Stimulated activated CD4-positive, alpha-beta T cell treated with anti-CD3 and anti-CD28 coated beads, Interleukin-12 subunit alpha, Interleukin-12 subunit beta, amount 100 ng/mL, for 4 hours (primary cell): ENCODE data around the gene SLC1A2.
A peak's percentile ranks its signal among the peaks of the same experiment; 100 is the strongest.

Source experiments
- DNase-seq: peaks from one replicate; pipeline ENCODE4 v3.0.0-alpha.2; 2020

The SLC1A2 gene

DNA sequence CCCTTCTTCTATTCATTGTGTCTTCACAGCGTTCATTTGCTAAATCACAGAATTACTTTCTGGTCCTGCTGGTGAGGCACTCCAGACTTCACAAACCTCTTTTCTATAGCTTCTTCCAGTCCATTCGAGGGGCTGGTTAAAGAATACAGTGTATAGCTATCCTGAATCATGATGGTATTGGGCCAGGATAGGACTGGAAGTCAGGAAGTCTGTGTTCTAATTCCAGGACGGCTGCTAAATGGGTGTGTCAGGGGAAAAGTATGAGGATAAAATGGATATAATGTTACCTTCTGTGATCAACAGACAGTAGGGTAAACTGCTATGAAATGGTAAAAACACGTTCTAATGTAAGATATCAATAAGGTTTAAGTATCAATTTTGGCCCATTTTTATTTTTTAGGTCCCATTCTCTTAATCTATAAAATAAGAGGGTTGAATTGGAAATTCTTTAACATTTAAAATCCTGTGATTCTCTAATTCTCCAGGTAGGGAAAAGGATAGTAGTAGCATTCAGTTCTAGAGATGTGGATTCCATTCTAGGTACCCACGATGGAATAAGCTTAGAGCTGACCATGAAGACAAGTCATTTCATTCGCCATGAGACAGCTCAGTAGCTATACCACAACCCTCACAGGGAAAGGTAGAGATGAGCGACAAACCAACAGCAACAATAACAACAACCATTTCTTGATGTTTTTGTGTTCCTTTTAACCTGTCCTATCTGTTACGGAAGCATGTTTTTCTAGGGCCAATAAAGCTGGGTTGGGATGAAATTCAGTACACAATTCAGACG, 96.1 kb downstream of the SLC1A2 start:
- DNase-seq: no peak

DNA sequence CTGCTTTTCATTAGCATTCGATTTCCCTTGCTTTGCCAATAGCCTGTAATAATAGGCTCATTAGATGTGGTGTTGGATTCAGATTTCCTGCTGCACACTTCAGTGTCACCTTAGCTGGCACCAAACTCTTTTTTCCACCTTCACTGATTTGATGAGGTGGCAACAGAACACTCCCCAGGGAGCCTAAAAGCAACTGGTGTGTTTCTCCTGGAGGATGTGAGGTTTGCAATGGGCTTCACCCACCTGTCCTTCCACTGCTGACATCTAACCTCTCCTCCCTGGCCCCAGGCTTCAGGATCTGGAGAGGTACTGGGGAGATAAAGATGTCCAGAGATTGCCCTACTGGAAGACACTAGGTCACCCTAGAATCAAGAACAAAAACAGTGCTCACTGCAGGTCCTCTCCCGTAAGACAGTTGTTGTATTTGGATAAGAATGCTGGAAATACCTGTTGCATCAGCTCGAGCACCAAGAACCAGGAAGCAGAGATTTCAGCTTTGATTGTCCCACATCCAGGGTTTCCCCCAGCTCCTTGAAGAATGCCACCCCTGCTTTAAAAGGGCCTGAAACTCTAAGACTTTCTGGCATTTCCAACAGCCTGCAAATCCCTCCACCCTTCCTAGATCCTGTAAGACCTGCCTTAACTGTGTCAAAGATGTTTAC, 96.9 kb downstream of the SLC1A2 start:
- no peak for DNase-seq

DNA sequence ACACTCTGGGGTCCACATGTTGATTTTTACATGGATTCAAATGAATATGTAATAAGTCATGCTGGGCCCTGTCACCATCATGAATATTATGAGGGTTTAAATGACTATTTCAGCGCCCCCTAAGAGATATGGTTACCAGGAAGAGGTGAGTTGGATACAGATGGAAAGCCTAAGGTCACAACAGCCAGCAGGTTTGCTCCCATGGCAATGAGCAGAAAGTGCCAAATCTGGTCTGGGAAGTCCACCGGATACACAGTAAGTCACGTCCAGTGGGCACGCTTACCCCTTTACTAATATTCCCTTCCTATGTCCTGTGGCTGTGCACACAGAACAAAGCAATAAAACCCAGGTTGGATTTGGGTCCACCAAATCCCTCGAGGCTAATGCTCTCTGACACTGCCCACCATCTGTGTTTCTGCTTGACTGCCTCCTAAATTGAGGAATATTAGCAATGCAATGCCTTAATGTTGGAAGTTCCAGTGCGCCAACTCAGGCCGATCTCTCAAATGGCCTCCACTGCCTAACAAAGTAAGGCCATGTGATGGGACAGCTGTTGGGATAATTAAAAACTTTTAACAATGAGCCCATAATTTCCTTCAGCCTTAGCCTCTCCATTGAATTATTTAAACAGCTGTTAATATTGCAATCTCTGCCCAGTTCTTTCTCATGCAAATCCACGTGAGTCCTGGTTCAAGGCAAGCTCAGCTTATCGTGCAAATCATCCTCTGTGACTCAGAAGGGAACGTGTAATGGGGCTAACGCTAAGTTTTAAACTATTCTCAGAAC, 97.6 kb downstream of the SLC1A2 start:
- no peak for DNase-seq

DNA sequence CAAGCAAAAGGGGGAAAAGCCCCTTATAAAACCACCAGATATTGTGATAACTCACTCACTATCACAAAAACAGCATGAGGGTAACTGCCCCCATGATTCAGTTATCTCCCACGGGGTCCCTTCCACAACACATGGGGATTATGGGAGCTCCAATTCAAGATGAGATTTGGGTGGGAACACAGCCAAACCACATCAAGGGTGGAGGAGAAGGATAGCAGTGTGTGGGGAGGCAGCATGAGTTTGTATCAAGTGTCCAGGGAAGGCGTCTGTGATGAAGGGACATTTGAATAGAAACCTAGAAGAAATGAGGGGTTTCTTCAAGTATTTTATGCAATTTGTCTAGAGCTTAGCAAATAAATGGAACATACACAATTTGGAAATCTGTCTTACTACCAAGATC, 98.2 kb downstream of the SLC1A2 start:
- DNase-seq: no peak

DNA sequence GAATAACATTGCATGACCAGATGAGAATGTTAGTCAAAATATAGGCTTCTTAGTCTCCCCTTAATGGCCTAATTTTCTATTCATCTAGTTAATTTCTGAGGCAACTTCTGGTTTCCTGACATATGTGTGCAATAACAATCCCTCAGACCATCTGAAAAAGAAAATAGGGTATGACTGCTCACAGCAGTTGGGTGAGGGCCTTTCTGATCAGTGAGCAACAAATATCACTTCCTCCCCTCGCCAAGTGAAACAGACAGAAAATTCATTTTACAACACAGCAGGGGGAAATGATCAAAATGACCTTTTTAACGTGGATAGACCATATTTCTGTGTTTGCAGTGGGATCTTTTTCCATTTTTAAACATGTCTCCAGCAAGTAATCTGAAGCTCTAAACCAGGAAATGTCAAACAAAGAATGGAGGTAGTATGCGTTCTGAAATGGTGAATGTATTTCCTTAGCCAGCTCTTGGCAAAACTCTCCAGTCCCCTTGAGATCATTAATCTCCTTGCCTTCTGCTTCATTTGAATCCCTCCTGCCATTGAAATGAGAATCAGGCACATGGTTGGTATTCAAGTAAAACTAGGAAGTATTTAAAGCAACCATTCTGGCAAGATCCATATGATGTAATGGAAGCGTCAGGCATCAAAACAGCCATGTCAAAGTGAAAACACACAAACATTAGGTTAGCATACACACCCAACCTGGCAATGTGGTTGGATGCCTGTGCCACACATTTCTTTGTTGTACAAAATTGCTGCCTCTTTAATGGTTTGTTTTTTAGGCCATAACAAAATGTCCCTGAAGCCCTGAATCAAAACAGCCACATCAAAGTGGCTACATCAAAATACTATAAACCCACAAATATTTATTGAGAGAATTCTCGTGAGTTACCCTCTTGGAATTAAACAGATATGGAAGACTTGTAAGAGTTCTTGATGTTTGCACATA, 100.1 kb downstream of the SLC1A2 start:
- DNase-seq: no peak

DNA sequence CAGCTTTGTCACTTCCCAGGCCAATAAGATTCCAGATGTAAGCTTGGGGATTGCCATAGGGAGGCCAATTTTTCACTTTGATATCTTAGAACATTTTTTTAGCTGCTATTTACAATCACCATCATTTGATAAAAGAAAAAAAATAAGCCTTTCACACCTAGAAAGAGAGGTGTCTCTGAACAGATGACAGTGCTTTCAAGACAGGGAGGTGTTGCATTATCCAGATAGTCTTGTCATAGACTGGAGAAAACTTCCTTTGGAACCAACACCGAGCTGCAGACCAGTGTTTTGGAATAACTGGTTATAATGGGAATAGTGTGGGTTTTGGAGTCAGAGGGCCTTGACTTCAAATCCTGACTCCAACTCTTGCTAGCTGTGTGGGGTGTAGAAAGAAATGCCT, 101.0 kb downstream of the SLC1A2 start:
- DNase-seq: no peak

DNA sequence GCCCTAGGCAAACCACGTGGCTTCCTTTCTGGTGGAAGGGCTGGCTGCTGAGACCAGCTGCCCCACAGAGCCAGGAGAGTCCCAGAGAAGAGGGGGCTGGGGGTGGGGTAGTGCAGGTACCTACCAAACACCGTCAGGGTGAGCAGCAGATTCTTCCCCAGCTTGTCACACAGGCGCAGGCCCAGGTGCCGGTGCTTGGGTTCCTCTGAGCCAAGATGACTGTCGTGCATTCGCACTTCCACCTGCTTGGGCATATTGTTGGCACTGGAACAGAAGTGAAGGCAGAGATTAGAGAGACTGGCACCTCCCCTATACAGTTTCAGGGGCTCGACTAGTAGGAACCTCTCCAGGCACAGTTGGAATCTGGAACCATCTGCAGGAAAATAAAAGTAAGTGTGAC, 102.1 kb downstream of the SLC1A2 start:
- no peak for DNase-seq

DNA sequence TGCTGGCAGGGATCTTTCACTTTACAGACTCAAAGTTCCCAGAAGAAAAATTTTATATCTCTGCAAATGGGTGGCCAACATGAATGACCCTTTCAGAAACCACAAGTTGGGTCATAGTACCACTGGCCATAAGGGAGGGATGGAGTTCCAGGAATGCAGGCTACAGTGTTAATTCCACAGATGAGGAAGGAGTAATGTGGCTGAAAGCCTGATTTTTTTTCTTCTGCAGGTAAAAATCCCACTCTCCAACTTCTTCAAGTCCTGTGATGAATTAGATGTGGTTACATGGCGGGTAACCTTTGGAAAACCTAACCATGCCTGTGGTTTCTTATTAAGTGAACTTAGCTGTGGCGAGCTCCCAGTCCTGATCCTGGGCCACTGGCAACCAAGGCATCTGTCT, 103.2 kb downstream of the SLC1A2 start:
- DNase-seq: no peak

DNA sequence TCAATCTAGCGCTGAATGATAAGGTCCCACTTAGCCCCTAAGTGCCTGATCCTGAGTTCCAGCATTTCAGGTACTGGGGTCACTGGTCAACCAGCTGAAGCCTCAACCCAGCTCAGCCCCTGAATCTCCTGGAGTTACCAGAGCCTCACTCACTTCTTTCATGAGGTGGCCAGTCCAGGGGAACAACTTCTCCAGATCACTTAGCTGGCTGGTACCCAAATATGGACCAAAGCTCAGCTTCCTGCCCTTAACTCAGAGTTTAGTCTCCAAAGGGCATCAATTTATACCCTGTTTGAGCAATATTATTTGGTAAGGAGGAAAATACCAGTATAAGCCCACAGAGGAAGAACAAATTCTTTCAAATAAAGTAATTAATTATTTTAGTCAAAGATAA, 105.6 kb downstream of the SLC1A2 start:
- DNase-seq: no peak

DNA sequence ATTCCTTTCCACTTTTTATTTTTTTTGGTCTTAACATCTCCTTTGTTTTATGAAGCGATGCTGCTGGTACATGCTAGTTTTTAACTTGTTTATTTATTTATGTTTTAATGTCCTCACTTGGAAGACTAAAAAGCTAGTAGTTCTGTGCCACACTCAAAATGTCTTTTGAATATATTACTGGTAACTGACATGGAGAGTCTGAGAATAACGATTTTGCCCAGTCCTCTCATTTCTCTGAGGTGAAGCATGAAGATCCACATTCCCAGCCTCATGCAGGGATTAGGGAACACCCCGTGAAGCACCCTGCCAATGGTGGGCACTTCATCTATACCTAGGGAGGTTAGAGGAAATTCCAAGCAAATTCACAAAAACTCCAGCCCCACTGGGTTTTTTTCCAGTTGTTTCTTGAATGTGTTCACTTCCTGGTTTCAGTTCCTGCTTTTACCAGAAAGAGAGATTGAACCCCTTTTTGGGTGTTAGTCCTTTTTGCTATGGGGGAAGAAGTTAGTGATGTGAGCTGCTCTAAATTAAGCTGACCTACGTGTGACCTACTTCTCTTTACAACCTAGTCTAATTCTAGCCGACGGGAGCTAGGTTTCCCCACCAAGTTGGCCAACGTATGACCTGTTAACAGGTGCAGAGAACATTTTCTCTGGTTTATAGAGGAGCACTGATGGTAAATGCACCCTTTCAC, 106.1 kb downstream of the SLC1A2 start:
- DNase-seq: no peak

DNA sequence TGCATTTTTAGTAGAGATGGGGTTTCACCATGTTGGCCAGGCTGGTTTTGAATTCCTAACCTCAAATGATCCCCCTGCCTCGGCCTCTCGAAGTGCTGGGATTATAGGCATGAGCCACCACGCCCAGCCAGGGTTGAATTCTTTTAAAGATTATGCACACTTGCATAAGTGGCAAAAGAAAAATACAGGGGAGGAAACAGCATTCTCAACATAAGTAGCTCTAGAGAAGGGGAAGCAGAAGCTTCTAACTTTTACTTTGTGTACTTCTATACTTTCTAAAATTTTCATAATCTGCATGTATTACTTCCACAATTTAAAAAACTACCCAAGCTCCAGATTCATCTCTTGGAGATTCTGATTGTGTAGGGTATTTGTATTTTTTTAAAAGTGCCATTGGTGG, 108.0 kb downstream of the SLC1A2 start:
- no peak for DNase-seq

DNA sequence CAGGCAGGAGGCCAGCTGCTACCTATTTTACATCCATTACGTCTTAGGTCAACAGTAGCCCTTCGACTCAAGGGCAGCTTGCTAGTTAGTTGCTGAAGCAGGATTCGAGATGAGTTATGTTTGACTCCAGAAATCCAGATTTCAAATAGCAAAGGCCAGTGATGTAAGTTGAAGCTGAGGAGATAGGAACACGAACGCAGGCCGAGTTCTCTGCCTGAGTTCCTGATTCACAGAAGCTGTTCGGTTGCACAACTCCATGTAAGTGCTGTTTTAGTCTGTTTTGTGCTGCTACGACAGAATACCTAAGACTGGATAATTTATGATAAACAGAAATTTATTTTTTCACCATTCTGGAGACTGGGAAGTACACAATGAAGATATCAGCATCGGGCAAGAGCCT, 111.2 kb downstream of the SLC1A2 start:
- no peak for DNase-seq

DNA sequence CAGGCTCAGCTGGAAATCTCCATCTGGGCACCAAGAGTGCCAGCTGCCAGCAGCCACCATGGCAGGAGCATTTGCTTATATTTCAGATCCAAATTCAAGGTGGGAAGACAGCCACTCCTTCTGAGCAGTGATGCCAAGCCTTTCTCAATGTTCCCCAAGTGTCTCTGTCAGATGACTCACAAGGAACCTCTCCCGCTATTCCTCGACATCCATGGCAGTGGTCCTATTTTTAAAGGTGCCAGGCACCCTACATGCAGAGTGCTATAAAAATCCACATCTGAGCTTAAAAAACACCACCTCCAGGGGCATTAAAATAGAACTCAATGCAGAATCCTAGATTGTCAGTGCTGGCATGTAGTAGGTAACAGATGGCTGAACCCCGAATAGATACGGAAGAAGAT, 112.1 kb downstream of the SLC1A2 start:
- no peak for DNase-seq

DNA sequence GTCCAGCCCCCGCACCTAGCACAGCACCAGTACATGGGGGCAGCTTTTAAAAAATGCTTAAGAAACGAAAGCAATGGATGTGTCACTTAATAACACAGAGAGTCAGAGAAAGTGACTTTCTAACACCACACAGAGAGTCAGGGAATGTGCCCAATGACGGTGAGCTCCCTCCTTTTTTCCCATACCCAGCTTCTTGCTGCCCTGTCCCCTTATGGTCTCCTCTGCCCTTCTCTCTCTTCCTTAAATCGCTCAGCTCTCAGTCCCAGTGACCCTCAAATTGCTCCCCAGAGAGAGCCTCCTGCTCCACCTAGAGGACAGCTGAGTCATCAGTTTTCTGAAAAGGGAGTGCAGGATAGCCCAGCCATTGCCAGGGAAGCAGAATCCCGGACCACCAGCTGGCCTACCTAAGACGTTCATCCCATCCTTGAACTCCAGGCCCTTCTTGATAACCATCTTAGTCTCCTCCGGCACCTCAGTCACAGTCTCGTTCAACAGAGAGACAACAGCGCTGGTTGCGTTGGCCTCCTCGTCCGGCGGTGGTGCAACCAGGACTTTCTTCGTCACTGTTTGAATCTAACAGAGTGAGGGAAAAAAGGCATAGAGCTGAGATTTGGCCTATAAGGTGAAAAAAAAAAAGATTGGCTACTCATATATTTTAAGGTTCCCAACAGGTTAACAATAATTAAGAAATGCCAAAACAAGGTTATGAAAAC, 113.5 kb downstream of the SLC1A2 start:
- peak; percentile 10 for DNase-seq

DNA sequence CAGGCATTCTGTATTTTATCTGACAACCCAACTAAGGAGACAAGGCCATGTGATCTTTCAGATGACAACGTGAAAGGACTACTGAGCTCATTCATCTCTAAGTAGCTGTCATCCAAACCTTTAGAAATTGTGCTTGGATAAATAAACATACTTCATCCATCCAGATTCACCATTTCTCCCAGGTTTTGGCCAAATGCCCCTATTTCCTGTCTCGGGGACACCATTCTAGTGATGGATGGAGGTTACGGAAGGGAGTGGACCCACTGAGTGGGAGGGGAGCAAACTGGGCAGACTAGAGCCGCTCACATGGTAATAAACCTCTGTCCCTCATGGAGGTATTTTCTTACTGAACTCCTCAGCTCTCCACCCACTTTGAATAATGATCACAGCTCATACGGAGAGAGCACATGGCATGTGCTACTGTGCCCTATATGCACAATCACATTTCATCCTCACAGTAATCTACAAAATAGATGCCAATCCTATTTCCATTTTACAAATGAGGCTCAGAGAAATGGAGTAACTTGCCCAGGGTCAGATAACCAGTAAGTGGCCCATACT, 114.4 kb downstream of the SLC1A2 start:
- DNase-seq: no peak

DNA sequence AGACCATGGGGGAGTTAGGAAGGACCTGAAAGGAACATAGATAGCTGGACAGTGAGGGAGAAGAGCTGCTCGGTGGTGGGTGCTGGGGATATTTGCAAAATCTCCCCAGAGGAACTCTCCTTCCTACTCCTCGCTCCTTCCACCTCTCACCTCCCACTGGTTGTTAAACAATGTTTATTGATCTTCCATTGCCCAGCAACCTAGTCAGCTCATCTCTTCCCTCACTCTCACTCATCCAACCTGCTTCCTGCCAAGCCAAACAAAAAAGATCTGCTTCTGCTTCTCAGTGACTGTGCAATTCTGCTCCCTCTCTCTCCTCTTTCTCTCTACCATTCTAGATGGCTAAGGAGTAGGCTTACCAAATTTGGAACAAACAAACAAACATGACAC, 115.0 kb downstream of the SLC1A2 start:
- no peak for DNase-seq

DNA sequence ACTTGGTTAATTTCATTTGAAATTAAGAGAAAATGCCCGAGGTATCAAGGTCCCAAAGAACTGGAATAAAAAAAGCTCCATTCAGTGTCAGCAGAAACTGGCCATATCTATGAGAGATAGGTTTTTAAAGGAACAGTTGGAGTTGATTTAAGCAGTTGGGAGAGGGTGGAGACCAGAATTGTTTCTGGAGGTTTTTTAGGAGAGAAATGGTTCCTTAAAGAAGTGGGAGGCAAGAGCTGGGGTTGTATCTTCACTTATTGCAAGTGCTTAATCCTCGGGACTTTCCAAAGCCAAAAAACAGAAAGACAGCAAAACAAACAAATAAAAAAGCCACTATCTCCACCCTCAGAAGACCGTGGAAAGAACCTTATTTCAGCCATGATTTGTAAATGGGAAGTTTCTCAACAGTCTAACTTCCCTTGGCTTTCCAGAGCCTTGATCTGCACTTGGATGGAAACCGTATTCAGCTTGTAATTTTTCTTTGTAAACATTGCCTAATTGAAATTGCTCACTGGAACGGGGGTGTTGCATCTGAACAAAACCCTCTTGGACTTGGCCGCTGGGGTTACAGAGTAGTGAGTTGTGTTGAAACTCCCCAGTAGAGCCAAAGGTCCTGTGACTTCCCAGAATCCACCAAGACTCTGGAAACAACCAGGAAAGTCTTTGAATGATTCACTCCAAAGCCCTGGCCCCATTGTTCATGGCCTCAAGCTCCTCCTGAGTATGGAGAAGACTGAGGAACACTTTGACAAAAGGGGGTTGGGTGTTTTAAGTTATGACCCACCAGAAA, 115.6 kb downstream of the SLC1A2 start:
- DNase-seq: no peak

DNA sequence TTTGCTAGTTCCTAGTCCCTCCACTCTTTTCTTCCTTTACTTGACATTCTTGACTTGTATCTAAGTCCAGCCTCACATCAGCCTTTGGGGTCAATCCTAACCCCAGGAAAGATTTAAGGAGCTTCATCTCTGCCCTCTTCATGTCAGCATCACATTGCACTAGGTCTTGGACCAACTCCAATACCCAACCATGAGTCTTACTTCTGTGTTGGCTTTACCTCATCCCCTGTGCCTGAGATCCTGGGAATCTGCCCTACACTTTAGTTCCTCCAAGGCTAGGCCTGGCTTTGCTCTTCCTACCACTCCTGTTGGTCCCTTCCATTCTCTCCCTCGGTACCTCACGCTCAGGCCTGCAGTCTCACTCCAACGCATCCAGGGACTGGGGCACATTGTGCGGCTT, 117.0 kb downstream of the SLC1A2 start:
- no peak for DNase-seq

DNA sequence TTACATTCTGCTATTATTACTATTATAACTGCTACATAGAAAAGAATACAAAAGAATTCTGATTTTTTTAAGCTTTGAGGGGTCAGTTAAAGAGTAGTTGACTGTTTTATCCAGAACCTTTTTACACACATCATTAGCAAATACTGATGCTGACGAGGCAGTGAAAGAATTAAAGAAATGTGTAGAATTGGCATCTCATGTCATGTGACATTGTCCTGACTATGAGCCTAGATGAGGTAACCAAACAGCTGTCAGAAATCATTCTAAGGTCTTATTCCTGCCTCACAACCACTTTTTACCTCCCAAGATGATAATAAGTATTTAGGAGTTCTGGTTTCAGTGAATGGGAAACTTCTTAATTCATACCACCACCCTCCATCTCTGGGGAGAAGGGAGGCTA, 121.0 kb downstream of the SLC1A2 start:
- DNase-seq: no peak

DNA sequence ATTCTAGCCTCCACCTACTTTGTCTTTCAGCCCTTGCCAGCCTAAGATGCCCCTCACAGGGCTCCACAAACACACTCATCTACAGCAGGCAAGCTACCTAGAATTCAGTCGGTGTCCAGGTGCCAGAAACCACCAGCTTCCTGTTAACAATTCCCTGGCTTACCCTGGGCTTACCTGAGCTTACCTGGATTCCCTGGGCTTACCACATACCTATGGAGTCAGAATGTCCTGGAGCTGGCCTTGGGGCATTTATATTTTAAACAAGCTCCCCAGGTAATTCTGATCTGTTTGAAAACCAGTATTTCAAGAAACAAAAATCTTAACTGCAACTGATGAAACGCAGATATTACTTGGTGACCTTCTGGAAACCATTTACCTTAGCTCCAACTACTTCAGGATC, 123.6 kb downstream of the SLC1A2 start:
- no peak for DNase-seq
